CD4-positive, alpha-beta T cell treated with Interleukin-4 for 1 hour (primary cell): ENCODE data around the gene IFI30.

ENCODE experiments used
- DNase-seq, 2 donors: peaks; one replicate each; pipeline ENCODE4 v3.0.0-alpha.2; 2020 to 2022

IFI30 gene

DNA sequence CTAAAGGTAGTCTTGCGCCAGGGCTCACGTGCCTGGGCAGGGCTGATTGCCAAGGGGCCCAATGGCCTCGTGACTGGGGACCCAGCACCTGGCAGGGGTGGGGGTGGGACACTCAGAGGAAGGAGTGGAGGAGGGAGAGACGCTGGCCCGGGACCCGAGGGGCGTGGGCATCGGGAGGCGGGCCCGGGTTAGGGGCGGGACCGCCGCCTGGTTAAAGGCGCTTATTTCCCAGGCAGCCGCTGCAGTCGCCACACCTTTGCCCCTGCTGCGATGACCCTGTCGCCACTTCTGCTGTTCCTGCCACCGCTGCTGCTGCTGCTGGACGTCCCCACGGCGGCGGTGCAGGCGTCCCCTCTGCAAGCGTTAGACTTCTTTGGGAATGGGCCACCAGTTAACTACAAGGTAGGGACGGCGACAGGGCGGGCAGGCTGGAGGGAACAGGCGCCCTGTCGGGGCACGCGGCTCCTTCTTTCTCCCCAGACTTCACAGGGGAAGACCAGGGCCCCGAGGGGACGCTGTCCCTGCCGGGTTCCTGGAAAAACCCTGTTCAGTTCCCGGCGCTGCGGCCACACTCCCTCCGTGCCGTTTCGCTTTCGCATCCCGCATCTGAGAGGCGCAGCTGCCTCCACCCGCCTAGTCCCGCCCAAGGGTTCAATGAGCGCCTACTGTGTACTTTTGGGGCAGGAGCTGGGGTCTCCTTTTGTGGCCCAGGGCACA, at the start of gene IFI30:
Gene IFI30 (plus strand): TSS at position 242 of the 717 bp plus-strand sequence. CDS start 29 bp downstream, at position 271.
- DNase-seq: peak; percentile 69 to 91

GRCh38 chr19:18123819-18124218, 49.8 kb upstream of the IFI30 start:
- no peak for DNase-seq

DNA sequence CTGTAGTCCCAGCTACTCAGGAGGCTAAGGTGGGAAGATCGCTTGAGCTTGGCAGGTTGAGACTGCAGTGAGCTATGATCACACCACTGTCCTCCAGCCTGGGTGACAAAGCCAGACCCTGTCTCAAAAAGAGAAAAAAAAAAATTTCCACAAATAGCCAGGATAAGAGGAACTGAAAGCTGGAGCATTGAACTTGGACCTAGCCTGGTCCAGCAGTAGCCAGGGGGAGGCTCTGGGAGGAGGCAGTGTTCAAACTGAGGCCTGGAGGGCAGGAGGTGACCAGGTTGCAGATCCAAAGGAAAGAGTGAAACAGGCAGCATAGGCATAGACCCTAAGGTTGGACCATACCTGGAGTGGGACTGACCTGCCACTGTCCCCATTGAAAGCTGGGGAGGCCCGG, 47.5 kb upstream of the IFI30 start:
- no peak for DNase-seq

- DNase-seq: peak; percentile 28 to 57
Measured at GRCh38 chr19:18128044-18128443, 45.6 kb upstream of the IFI30 start.

- no peak for DNase-seq
Measured at GRCh38 chr19:18128805-18129204, 44.8 kb upstream of the IFI30 start.

GRCh38 chr19:18130523-18131242, 42.9 kb upstream of the IFI30 start:
- no peak for DNase-seq

DNA sequence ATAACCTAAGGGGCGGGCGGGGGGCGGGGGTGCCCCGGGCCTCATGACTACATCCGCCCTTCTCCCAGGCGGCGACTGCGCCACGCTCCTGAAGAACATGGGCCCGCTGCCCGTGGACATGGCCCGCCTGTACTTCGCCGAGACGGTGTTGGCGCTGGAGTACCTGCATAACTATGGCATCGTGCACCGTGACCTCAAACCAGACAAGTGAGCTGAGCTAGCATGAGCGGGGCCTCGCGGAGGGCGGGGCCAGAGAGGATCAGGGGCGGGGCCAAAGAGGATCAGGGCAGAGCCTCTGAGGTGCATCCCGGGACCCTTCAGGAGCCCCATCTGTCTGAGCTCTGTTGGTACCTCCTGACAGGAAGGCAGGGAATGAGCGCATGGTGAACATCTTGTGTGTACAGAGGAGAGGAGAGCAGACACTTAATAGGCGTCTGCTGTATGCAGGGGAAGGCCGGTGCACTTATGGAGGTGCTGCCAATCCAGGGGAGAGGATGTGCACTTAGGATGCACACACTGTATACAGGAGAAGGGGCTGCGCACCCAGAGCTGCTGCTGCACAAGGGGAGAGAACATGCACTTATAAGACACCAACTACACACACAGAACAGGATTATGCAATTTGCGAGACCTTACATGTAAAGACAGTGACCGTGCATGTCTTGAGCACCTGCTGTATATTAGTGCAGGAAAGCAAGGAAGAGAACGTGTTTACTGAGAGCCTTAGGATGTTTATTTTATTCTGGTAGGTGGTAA, 41.6 kb upstream of the IFI30 start:
- no peak for DNase-seq

DNA sequence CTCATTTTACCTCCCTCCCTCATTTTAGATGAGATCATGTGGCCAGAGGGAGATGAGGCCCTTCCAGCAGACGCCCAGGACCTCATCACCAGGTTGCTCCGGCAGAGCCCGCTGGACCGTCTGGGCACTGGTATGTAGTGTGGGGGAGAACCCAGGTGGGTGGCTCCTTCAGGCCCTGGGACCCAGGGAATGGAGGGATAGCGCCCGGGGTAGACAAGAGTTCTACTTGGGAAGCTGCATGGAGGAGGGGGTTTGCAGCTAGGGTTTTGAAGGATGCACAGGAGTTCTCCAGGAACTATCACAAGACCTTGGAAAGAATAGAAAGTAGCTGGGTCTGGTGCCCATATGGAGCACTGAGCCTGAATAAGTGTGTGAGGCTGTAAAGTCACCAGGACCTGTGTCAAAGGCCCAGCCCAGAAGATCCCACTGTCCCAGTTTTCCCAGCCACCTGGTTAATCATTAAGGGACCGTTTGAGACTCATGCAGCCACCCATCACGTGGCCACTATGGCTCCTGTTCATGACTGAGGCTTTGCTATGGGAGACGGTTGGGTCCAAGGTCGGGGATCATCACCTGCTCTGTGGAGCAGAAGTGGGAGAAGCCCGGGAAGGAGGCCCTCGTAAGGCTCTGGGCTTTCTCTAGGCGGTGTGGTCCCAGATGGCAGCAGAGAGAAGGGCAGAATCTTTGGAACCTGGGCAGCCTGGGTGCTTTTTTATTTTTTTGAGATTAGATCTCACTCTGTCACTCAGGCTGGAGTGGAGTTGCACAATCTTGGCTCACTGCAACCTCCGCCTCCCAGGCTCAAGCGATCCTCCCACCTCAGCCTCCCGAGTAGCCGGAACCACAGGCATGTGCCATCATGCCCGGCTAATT, 37.7 kb upstream of the IFI30 start:
- DNase-seq: no peak

DNA sequence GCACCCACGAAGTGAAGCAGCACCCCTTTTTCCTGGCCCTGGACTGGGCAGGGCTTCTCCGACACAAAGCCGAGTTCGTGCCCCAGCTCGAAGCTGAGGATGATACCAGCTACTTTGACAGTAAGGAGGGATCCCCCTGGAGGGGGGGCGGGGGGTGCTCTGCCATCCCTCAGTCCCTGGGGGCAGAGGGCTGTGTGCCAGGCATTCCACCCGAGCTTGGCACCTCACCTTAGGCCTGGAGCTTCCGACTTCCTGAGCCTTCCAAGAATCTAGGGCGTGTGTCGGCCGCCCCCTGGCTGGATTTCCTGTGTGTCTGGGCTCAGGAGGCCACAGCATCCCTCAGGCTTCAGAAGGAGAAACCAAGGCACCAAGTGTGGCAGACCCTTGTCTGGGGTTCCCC, 36.4 kb upstream of the IFI30 start:
- no peak for DNase-seq

GRCh38 chr19:18137657-18138339, 35.8 kb upstream of the IFI30 start:
- no peak for DNase-seq

DNA sequence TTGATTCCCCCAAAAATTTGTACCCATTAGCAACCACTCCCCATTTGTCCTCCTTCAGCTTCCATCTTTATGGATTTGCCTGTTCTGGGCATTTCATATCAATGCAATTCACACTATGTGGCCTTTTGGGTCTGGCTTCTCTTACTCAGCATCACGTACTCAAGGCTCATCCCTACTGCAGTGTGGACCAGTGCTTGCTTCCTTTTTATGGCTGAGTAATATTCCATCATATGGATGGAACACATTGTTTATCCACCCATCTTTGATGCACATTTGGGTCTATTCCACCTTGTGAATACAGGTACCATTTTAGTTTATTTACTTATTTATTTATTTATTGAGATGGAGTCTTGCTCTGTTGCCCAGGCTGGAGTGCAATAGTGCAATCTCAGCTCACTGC, 33.1 kb upstream of the IFI30 start:
- no peak for DNase-seq

GRCh38 chr19:18141031-18141430, 32.6 kb upstream of the IFI30 start:
- no peak for DNase-seq

DNA sequence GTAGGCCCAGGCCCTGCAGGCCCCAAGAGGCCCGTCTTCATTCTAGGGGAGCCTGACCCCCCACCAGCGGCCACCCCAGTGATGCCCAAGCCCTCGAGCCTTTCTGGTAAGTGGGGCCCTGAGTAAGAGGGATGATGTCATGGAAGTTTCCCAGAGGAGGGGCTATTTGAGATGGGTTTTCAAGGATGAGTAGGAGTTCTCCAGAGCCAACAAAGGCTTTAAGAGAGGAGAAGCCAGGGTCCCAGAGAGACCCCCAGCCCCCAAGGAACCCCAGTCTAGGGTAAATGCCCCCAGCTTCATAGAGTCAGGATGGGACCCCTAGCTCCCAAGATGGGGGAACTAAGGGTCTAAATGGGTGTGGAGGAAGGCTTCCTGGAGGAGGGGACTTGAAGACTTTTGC, 29.7 kb upstream of the IFI30 start:
- no peak for DNase-seq

DNA sequence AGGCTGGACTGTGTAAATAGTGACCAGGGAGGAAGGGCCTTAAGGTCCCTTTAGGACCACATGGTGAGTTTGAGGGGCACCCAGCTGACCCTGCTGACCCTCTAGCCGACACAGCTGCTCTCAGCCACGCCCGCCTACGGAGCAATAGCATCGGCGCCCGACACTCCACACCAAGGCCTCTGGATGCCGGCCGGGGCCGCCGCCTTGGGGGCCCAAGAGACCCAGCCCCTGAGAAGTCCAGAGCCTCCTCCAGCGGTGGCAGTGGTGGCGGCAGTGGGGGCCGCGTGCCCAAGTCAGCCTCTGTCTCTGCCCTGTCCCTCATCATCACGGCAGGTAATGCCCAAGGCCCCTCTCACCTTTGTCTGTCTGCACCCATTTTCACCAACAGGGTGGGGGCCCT, 29.3 kb upstream of the IFI30 start:
- DNase-seq: no peak

DNA sequence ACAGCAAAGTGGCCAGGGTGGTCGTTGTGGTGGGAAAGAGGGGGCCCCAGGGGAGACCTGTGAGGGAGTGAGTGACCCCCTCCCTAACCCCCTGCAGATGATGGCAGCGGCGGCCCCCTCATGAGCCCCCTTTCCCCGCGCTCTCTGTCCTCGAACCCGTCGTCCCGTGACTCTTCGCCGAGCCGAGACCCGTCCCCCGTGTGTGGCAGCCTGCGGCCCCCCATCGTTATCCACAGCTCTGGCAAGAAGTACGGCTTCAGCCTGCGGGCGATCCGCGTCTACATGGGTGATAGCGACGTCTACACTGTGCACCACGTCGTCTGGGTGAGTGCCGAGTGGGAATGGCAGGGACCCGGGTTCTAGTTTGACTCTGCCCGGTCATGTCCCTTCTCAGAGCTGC, 28.7 kb upstream of the IFI30 start:
- no peak for DNase-seq

DNA sequence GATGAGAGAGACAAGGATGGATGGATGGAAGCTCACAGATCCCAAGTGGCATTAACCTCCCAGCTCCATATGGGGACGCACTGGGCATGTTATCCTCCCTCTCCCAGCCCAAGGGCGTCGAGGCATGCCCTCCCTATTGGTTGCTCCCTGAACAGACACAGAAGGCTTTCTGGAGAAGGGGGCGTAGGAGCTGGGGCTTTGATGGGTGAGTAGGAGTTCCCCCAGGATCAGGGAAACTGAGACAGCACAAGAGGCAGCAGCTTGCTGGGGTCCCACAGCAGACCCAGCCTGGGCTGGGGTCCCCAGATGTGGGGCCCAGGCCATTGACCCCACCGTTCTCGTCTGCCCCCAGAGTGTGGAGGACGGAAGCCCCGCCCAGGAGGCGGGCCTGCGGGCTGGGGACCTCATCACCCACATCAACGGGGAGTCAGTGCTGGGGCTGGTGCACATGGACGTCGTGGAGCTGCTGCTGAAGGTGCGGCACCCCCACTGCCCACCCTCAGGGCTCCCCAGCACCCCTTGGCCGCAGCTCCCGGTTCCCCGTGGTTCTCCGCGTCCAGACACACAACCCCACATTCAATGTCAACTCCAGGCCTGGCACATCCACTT, 28.1 kb upstream of the IFI30 start:
- DNase-seq: no peak

DNA sequence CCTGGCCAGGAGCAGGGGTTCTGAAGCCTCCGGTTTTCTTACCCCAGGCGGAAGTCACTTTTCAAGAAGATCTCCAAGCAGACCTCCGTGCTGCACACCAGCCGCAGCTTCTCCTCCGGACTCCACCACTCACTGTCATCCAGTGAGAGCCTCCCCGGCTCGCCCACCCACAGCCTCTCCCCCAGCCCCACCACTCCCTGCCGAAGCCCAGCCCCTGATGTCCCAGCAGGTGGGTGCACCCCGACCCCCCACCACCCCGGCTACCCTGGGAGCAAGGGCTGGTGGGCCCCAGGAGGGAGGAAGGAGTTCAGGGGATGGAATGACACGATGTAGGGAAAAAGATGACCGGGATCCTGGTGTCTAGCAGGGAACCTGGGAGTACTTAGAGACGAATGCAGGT, 26.2 kb upstream of the IFI30 start:
- no peak for DNase-seq

GRCh38 chr19:18149596-18149975, 24.0 kb upstream of the IFI30 start:
- no peak for DNase-seq

DNA sequence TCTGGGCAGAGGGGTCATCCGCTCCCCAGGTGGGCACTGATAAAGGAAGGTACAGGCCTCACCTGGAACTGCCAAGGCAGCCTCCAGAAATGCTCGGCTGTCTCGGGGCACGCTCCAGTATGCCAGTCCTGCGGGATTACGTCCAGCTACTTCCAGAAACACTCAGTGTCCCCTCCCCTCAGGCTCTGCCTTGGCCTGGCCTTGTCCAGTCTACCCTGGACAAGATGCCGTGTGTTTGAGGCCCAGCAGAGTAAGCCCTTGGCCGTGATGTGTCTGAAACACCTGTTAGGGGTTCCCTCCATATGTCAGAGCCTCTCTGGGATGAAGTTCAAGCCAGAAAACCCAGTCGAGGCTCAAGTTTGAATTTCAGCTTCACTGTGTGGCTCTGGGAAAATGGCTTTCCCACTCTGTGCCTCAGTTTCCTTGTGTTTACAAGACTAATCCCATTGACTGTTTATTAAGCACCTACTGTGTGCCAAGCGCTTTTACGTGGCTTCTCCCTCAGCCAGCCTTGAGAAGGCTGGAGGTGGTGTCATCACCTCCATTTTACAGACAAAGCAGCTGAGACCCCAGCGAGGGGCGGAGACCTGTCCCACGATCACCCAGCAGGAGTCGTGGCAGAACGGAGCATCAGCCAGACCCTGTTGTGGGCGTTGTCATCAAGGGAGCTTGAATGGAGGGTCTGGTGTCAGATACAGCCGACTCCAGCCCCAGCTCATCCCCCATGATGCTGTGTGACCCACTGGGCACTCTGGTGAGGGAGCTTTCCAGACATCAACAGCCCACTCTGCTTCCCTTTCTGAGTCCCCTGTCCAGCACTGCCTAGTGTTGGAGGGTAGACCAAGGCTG, 22.6 kb upstream of the IFI30 start:
- DNase-seq: no peak

DNA sequence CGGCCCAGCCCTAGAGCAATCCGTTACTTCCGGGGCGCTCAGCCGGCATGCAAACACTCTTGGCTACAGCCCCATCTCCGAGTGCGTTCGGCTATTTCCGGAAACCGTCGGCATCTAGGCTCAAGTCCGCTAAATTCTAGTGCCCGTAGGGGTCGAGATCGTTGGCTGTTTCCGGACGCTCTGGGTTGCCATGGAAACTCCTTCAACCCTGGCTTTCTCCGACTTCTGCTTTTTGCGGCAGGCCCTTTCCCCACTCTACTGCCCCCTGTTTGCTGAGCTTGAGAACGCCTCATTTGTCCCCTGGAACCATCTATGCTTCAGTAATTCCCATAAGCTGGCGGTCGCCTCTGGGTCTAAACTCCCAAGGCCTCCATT, 21.2 kb upstream of the IFI30 start:
- DNase-seq: peak; percentile 98 to 99
